ENCODE results near the gene GNAQ. TPM values are rescaled to one million over a fixed set of nuclear protein-coding genes. Genes with fewer than 3 reads are reported as not detected.

Gene GNAQ
- total RNA-seq, 2 experiments from 2014 or later: 17.8 to 18.1 TPM

DNA sequence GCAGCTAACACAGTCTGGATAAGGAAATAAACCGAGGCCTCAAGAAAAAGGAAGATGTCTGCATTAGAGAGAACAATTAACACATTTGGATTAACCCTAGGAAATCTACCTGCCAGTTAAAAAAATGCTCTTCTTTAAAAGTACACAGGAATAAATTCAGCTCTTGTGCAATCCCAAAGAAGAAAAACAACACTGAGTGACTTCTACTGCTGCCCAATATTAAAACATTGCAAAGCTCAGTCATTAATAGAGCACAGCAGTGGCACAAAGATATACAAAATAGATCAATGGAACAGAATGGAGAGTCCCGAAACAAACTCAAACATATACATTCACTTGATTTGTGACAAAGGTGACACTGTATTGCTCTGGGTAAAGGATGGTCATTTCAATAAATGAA is 119.7 kb downstream of the GNAQ start:
- TF ChIP-seq, protein P1, sequence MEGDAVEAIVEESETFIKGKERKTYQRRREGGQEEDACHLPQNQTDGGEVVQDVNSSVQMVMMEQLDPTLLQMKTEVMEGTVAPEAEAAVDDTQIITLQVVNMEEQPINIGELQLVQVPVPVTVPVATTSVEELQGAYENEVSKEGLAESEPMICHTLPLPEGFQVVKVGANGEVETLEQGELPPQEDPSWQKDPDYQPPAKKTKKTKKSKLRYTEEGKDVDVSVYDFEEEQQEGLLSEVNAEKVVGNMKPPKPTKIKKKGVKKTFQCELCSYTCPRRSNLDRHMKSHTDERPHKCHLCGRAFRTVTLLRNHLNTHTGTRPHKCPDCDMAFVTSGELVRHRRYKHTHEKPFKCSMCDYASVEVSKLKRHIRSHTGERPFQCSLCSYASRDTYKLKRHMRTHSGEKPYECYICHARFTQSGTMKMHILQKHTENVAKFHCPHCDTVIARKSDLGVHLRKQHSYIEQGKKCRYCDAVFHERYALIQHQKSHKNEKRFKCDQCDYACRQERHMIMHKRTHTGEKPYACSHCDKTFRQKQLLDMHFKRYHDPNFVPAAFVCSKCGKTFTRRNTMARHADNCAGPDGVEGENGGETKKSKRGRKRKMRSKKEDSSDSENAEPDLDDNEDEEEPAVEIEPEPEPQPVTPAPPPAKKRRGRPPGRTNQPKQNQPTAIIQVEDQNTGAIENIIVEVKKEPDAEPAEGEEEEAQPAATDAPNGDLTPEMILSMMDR (IDR thresholded peaks at IDR 0.05): no peak
- peaks cover 53% of the 10 kb centered on the region for H3K4me1 Mint-ChIP-seq (ENCODE audit: low read depth)
- no peaks in the 10 kb centered on the region for H3K27me3 Mint-ChIP-seq
- ATAC-seq: no peak
- ChIA-PET POLR2A (no interaction called here), CTCF (interaction anchor here (0.9 kb wide), 1 partner anchor 165 kb away, joined by 3 read pairs; no protein-coding TSS in a partner anchor)
- intact Hi-C loops (cut with micrococcal nuclease): no loop called here
- no peak overlapping the region for H3K27ac Mint-ChIP-seq
- no peak overlapping the region for H3K4me3 Mint-ChIP-seq
- H3K9me3 Mint-ChIP-seq: no peaks in the 10 kb centered on the region
- DNase-seq: no peak
- H3K36me3 Mint-ChIP-seq (ENCODE audit: low read depth): peaks cover 10% of the 10 kb centered on the region

DNA sequence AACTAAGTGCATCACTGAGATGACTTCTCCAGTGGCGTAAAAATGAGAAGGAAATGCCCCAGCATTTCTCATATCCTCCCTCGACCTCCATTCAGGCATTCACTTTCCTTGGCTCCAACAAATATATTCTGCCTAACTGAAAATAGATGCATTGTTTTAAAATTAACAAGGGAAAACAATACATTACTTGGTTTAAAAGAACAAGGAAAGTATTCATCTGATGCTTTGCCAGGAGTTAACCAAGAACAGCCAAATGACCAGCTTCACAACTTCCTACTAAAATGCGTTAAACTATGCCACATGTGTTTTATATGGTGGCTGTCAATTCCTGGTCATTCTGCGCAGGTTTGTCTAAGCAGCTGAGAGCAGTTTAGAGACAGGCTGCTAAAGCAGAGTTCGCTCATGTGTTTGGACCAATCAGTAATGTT is 121.4 kb downstream of the GNAQ start:
- ChIA-PET POLR2A (no interaction called here), CTCF (interaction anchor here (0.8 to 1.5 kb wide), 3 partner anchors 13 to 34 kb away, joined by 3 to 5 read pairs (median 3); no protein-coding TSS in a partner anchor)
- intact Hi-C loops (cut with micrococcal nuclease): no loop called here
- H3K9me3 Mint-ChIP-seq: no peaks in the 10 kb centered on the region
- TF ChIP-seq, protein P1 (IDR thresholded peaks at IDR 0.05): no peak
- ATAC-seq: no peak
- peaks cover 40% of the 10 kb centered on the region for H3K4me1 Mint-ChIP-seq (ENCODE audit: low read depth)
- no peak overlapping the region for H3K4me3 Mint-ChIP-seq
- no peaks in the 10 kb centered on the region for H3K27me3 Mint-ChIP-seq
- DNase-seq: no peak
- no peak overlapping the region for H3K27ac Mint-ChIP-seq
- H3K36me3 Mint-ChIP-seq (ENCODE audit: low read depth): peaks cover 10% of the 10 kb centered on the region

DNA sequence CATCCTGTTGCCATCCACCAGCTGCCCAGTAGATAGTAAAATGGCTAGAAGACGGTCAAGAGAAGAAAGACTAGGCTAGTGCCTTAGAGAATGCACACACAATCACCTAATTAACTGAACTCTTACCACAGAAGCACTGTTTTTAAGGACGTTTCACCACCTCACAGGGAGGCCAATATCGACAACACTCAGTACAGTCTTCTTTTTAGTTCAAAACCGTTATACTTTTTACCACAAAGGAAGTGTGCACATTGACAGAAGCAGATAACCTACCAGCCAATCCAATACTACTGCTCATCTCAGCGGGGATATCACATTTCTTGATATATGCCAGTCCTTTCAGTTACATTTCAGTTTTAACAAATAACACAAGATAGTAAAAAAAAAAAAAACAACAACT is 122.3 kb downstream of the GNAQ start:
- H3K27me3 Mint-ChIP-seq: no peaks in the 10 kb centered on the region

DNA sequence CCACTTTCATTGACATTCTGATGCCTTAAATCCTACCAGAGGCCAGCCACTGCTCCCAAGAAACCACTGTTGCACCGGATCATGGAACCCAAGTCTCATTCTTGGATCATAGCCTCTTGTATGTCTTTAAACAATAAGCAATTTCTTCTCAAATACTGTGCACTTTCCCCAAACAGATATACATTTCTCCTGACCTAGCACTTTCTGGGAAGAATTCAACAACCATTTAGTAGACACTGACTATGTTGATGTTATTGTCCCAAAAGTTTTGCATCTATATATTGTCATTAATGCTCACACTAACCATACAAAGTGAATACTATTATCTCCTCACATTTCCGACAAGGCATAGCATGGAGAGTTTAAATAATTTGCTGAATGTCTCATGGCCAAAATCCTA is 123.3 kb downstream of the GNAQ start:
- DNase-seq: no peak
- peaks cover 10% of the 10 kb centered on the region for H3K36me3 Mint-ChIP-seq (ENCODE audit: low read depth)
- no peaks in the 10 kb centered on the region for H3K27me3 Mint-ChIP-seq
- TF ChIP-seq, protein P1 (IDR thresholded peaks at IDR 0.05): no peak
- no peak overlapping the region for H3K4me3 Mint-ChIP-seq
- intact Hi-C loops (cut with micrococcal nuclease): no loop called here
- CTCF ChIA-PET: no interaction called here
- peak overlapping the region; percentile 32 for H3K27ac Mint-ChIP-seq
- no peak for ATAC-seq
- peaks cover 40% of the 10 kb centered on the region for H3K4me1 Mint-ChIP-seq (ENCODE audit: low read depth)
- H3K9me3 Mint-ChIP-seq: no peaks in the 10 kb centered on the region
- POLR2A ChIA-PET: no interaction called here

More for the DNA sequence above, 122.3 kb downstream of the GNAQ start:
- ChIA-PET POLR2A (no interaction called here), CTCF (interaction anchor here (0.8 to 1.5 kb wide), 3 partner anchors 12 to 35 kb away, joined by 3 to 5 read pairs (median 4); no protein-coding TSS in a partner anchor)
- Mint-ChIP-seq H3K27ac (peak overlapping the region; percentile 82), H3K36me3 (ENCODE audit: low read depth) (peaks cover 11% of the 10 kb centered on the region), H3K4me1 (ENCODE audit: low read depth) (peaks cover 40% of the 10 kb centered on the region), H3K4me3 (peak overlapping the region; percentile 16), H3K9me3 (no peaks in the 10 kb centered on the region)
- DNase-seq (peak; percentile 21), ATAC-seq (peak; percentile 96)
- TF ChIP-seq, protein P1 (IDR thresholded peaks at IDR 0.05): no peak
- intact Hi-C loops (cut with micrococcal nuclease): no loop called here

DNA sequence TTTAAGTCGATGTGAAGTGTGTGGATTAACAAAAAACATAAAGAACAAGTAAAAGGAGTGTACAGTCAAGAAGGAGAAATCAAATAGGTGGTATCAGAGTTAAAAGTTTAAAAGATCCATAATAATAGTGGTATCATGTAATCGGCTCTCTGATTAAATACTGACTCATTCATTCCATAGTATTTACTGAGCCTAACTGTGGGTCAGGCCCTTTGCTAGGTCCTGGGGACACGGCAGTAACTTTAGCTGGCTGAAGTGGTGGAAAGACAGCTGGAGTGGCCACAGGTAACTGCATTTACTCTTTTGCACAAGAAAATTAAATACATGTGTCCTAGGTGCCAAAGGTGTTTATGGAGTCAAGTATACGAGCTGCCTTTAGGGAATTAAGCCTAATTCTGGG is 124.0 kb downstream of the GNAQ start:
- H3K4me3 Mint-ChIP-seq: no peak overlapping the region
- DNase-seq: no peak
- TF ChIP-seq, protein P1 (IDR thresholded peaks at IDR 0.05): no peak
- H3K27ac Mint-ChIP-seq: no peak overlapping the region
- peaks cover 10% of the 10 kb centered on the region for H3K36me3 Mint-ChIP-seq (ENCODE audit: low read depth)
- CTCF ChIA-PET: interaction anchor here (1.2 to 1.5 kb wide), 3 partner anchors 9 to 12 kb away, joined by 3 to 5 read pairs (median 4); no protein-coding TSS in a partner anchor
- H3K9me3 Mint-ChIP-seq: no peaks in the 10 kb centered on the region
- no peaks in the 10 kb centered on the region for H3K27me3 Mint-ChIP-seq
- intact Hi-C loops (cut with micrococcal nuclease): no loop called here
- peaks cover 40% of the 10 kb centered on the region for H3K4me1 Mint-ChIP-seq (ENCODE audit: low read depth)
- no peak for ATAC-seq
- POLR2A ChIA-PET: no interaction called here

Data from activated CD8-positive, alpha-beta T cell treated with anti-CD3 and anti-CD28 coated beads for 36 hours (primary cell).